Measurements from ENCODE around the gene MAP3K4.

- TF ChIP-seq CTCF (IDR thresholded peaks at IDR 0.05) (no peak), EP300 (IDR thresholded peaks at IDR 0.05; ENCODE audit: low read depth) (no peak)
Measured at GRCh38 chr6:161154796-161155335, 163.3 kb downstream of the MAP3K4 start.
